Thyroid gland (tissue), 4 donors: Measurements from ENCODE around the gene MTMR4.

Experiments
- POLR2A ChIP-seq, 2 donors: fragments of 450-650 bp; IDR thresholded peaks; one replicate each; pipeline ENCODE4 v1.6.1; 2017; ENCODE audit warnings: antibody characterized with exemption in 2 of 2, mild to moderate bottlenecking in 2 of 2, moderate library complexity in 1 of 2
- TF ChIP-seq, protein P1 (sequence below), 6 experiments: fragments of 200-600 bp in 3 of 6; fragments of 450-650 bp in 3 of 6; sonication (generic) in 3 of 6; IDR thresholded peaks; one replicate each; pipeline ENCODE4 v1.5.1; 2016 to 2019; ENCODE audit warnings: antibody characterized with exemption in 6 of 6, mild to moderate bottlenecking in 2 of 6, inconsistent platforms in 1 of 6, moderate library complexity in 1 of 6

DNA sequence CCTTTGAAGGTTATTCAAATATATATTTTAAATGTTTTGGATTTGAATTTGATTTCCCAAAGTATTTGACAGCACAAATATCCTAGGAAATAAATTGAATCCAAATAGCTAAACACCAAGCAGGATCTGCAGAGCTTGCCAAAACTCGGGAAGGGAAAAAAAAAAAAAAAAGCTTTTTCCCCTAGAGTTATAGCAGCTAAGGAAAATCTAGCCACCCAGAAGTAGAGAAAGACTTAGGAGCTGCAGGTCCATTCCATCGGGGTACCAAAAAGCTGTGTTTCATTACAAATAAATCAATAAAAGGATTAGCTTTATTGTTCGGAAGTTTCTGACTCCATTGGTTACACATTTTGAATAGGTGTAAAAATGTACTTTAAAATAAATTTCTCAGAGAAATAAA, 45.5 kb downstream of the MTMR4 start:
- TF ChIP-seq, protein P1, sequence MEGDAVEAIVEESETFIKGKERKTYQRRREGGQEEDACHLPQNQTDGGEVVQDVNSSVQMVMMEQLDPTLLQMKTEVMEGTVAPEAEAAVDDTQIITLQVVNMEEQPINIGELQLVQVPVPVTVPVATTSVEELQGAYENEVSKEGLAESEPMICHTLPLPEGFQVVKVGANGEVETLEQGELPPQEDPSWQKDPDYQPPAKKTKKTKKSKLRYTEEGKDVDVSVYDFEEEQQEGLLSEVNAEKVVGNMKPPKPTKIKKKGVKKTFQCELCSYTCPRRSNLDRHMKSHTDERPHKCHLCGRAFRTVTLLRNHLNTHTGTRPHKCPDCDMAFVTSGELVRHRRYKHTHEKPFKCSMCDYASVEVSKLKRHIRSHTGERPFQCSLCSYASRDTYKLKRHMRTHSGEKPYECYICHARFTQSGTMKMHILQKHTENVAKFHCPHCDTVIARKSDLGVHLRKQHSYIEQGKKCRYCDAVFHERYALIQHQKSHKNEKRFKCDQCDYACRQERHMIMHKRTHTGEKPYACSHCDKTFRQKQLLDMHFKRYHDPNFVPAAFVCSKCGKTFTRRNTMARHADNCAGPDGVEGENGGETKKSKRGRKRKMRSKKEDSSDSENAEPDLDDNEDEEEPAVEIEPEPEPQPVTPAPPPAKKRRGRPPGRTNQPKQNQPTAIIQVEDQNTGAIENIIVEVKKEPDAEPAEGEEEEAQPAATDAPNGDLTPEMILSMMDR (IDR thresholded peaks at IDR 0.05) = no peak
- TF ChIP-seq POLR2A (IDR thresholded peaks at IDR 0.05) = no peak
